ENCODE data around the gene GHR. TPM values are rescaled to one million over a fixed set of nuclear protein-coding genes. Genes with fewer than 3 reads are reported as not detected.

GHR gene
- total RNA-seq (ENCODE audit: insufficient read depth, low replicate concordance): 19.5 TPM

DNA sequence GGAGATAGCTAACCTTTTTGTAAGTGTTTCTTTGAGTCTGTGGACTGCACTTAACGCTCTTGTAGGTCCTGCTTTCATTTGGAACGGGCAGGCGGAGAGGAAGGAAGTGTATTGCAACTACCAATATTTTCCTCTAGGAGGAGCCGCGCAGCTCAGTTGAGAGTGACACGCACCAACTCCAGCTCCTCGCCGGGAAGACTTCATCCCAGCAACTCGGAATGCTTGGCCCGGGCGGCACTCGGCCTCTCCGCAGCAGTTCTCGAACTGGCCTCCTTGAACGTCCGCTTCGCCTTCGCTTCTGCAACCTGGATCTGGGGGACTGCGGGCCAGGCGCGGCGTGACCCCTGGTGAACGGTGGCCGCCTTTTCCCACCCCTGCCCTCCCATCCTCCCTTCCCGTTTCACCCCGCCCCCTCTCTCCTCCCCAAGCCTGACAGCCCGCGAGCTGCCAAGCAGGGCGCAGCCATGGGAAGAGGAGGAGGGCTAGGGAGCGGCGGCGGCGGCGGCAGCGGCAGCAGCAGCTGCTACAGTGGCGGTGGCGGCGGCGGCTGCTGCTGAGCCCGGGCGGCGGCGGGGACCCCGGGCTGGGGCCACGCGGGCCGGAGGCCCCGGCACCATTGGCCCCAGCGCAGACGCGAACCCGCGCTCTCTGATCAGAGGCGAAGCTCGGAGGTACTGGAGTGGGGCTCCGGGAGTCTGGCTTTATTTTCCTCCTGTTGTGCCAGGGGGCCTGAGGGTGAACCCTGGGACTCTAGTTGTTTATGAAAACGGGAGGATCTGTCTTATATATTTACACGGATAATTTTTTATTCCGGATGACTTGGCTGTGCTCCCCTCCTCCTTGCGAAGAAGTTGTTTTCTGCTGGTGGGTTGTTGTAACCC lies at the start of gene GHR:
TSS of gene GHR (plus strand) at position 155 of the 881 bp plus-strand sequence. CDS start 142,436 bp downstream, outside the sequence.
- peak; percentile 96 for DNase-seq (ENCODE audit: low spot score)

DNA sequence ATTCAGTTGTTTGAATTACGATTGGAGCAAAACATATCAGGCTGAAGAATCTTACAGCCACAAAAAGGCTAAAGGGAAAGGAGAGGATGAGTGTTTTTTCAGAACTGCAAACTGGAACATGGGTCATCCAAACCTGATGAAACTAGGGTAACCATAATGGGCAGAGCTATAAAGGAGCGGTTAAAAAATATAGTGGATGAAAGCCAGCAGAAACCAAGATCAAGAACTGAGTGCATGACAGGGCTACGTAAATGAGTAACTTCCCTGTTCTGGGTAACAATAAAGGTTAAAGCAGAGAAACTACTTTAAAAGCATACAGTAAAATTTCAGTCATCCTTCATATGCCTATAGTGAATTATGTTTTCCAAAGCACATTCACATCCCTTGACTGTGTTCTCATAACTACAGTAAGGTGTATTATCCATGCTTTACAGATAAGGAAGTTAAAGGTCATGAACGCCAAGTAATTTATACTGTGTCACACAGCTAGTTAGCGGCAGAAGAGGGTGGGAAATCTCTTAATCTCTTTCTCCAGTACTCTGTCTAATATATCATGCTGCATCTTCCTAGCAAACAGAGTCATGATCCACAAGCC lies 48.5 kb upstream of the GHR start:
- DNase-seq (ENCODE audit: low spot score): no peak

DNA sequence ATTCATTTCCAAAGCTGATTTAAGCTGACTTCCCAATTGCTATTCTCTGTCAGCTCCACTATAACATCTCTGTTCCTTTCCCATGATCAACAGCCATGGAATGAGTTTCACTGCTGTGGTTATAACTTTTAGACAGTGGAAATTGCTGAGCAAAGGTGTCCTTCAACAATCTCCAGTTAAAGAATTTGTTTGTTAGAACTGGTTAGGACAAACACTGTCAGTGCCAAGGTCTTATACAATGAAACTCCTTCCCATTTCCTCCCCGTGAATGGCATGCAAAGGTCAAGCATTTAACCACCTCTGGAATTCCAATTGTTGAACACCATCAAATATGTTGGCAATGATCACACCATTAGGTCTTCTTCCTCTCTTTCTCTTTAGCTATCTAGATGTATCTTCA lies 45.7 kb upstream of the GHR start:
- no peak for DNase-seq (ENCODE audit: low spot score)

DNA sequence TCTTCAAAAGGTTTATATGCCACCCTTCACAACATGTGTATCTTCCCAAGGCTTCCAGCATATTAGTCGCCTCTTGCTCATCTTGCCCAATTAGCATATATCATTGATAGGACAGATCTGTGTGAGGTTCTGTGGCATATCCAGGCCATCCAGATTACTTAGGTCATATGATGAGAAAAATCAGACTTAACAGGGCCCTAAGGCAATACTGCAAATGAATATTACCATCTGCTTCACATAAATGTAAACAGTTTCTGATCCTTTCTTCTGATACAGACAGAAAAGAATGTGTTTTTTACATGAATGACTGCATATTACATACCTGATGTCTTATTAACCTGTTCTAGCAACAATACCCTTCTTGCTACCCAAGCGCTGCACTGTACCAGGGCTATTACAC lies 41.3 kb upstream of the GHR start:
- DNase-seq (ENCODE audit: low spot score): peak; percentile 20

DNA sequence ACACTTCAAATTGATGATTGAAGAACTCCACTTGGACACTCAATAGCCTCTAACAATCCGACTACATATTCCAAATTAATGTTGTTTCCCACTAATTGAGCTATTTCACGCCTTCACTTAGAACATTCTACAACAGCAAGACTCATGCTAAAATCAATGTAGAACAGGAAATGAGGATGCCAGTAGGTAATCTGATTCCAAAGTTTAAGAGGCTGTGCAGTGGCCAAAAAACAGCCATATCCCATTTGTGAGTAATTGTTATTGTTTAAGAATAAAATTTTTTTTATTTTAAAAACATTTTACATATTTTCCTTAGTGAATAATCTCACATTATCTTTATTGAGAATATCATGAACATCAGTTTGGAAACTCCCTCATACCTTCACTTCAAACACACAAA lies 35.7 kb upstream of the GHR start:
- DNase-seq (ENCODE audit: low spot score): no peak

DNA sequence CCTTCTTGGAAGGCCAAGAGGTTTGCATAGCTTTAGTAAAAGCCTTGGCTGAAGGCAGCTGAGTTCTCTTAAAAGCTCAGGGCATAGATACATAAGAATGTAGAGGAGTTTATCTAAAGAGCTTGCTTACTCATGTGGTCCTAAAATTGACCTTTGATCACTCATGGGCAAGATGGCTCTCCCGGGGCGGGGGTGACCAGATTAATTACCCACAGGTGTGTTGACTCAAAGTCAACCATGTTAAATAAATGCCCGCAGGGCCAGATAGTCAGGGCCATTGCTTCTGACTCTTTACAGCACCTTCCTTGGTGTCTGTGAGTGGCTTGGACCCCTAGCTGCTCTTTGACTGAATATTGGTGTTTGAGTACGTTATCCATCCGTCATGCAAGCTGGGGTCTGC lies 33.1 kb upstream of the GHR start:
- no peak for DNase-seq (ENCODE audit: low spot score)

DNA sequence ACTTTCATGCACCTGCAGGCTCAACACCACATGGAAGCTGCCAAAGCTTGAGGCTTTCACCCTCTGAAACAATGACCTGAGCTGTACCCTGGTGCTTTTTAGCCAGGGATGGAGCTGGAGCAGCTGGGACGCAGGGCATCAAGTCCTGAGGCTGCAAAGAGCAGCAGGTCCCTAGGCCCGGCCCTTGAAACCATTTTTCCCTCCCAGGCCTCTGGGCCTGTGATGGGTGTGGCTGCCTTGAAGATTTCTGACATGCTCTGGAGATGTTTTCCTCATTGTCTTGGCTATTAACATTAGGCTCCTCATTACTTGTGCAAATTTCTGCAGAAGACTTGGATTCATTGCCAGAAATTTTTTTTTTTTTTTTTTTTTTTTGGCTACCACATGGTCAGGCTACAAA lies 30.3 kb upstream of the GHR start:
- DNase-seq (ENCODE audit: low spot score): no peak

DNA sequence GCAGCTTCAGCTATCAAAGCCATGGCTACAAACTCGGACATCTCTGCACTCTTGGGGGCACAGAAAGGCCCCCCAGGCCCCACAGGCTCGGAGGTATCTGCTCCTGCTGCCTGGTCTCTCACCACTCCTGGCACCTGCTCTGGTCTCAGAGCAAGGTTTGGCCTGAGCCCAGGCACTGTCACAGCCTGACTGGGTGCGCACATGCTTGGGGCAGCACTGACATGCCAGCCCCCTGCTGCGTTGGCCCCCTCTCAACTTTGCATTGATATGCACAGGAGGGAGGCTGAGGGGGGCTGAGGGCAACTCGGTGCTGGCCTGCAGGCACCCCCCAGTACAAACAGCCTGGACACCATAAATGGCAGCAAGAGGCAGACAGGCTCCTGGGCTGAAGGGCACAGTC lies 27.1 kb upstream of the GHR start:
- no peak for DNase-seq (ENCODE audit: low spot score)

DNA sequence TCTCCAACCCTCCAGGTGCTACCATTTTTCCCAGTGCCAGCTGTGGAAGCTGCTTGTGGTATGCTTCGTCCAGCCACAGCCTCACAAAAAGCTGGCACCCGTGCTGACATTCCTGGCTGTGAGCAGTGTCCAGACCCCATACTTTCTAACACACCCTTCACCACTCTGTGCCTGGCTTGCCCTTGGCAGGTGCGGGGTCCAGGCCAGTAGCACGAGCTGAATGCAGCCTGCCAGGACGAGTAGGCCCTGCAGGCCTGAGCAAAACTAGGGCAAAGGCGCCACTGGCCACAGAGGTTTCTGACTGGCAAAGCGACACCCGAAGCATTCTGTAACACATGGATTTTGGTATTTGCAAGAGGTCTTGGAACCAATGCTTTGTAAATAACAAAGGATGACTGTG lies 26.0 kb upstream of the GHR start:
- DNase-seq (ENCODE audit: low spot score): no peak

DNA sequence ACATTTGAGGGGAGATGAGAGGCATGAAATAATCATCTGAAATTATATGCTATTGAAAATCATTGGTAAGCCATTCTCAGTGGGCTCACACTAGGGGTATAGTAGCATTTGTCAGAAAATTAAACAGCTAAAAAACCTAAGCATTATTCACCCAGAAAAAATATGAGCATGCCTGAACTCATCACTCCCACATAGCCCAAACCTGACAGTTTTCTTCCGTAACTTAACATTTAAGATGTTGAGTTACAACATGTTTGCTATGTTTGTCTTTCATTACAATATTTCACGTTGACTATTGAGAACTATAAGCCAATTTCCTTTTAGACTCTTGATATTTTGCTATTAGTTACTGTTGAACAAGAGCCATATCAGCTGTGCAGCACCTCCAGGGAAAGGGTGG lies 23.5 kb upstream of the GHR start:
- no peak for DNase-seq (ENCODE audit: low spot score)

DNA sequence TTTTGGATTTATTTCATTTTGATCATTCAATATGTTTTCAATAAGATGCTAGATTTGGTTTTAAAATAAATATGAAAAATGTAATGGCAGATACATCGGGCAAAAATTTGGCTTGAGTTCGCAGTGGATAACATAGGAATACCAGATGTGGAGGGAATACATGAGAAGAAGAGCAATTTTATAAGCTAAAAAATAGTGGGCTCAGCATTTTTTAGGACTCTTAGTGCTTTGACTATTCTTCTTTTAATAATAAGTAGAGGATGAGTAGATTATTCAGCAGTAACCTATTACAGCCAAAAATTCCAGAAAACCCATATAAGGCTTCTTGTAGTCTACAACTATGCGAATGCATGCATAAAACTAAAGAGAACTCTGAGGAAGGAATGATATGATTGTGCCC lies 22.8 kb upstream of the GHR start:
- no peak for DNase-seq (ENCODE audit: low spot score)

DNA sequence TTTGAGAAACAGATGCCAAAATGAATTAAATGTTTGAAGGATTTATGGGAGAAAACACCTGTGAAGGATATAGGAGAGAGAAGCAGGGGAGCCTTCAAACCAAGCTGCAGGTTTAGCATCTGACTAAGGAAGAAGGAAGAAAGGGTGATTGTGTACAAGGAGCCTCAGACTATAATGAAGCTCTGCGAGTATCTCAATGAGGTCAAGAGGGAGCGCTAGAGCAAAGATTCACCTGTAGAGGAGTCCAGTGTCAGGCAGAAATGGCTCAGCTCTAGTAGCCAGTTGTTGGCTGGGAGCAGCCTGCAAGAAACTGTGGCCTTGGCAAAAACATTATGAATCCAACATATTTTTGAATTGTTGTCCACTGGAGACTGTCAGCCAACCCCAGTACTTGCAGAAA lies 20.0 kb upstream of the GHR start:
- DNase-seq (ENCODE audit: low spot score): no peak

DNA sequence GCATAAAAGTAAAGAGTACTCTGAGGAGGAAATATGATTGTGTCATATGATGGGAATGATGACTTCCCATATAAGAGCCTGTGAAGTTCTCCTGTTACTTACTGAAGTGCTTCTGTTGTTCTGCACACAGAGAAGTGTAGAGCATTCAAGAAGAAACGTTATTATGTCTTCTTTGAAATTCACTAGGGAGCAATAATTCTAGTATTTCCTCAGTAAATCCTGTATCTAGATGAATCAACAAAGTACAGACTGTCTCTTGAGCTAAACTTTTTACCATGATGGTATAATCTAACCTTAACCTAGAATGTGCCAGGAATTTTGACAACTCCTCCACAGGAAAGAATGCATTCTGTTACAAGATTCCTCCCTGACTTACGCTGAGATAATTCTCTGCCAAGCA lies 18.9 kb upstream of the GHR start:
- DNase-seq (ENCODE audit: low spot score): no peak

DNA sequence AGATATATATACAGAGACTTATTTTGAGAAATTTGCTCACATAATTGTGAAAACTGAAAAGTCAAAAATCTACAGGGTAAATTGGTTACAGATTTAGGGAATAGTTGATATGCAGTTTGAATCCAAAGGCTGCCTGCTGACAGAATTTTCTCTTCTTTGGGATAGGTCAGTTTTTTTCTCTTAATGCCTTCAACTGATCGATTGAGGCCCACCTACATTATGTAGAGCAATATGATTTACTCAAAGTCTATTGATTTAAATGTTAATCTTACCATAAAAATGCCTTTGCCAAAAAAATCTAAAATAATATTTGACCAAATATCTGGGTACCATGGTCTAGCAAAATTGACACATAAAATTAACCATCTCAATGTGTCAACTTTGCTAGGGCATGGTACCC lies 3.9 kb upstream of the GHR start:
- no peak for DNase-seq (ENCODE audit: low spot score)

DNA sequence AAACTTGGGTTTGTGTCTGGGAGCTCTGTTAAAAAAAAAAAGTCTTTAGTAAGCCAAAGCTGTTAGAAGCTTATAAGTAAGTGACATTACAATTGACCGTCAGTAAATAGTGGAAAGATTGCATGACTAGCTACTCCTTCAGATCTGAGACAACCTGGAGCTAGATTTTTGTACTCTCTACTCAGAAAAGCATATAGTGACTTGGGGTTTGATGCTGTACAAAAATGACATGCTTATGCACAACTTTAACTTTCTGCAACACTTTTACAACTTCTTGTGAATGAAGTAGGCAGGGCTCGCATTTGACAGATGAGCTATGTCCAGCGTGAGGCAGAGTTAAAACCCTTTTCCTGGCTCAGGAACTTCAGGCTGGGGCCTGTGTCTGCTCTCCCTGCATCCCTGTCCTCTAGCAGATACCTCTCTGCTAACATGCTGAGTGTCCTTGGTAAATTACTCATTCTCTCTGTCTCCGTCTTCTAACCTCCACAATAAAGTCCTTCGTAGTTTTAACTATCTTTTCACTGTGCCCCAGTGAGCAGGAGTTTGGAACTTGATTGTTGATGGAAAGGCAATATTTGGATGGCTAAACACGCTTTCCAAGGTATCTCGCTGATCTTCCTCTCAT lies 471 bp upstream of the GHR start:
- peak; percentile 64 for DNase-seq (ENCODE audit: low spot score)

DNA sequence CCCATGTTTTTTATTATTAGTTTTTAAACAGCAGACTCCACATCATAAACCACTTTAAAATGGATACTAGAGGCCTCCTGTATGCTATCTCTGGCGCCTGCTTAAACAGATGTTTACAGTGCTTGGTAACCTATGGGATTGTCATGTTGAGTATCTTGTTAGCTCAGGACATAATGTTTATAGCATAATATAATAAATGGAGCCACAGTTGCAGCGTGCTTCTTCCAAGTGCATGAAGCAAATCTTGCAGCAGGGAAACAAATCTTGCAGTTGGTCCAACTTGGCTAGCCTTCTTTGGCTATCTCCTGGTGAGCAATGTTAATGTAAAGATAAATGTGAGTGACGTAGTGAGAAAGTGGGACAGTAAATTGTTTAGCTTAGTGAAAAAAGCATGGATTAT lies 2.8 kb downstream of the GHR start:
- DNase-seq (ENCODE audit: low spot score): peak; percentile 48

DNA sequence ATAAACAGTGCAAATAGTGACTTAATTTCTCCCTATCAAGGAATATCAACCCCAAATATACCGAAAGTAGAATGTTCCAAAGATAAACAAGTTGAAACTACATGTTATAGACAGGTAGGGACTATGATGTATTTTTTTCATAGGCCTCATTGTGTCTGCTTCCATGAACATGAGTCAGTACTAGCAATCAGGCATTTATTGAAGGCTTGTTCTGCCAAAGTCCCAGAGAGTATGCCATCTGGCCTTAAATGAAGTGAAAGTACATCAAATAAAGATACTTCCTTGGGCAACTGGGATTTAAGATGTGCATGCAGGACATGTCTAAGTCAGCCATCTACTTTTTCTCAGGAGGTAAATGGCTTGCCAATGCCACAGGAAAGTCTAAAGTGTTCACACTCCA lies 6.5 kb downstream of the GHR start:
- no peak for DNase-seq (ENCODE audit: low spot score)

DNA sequence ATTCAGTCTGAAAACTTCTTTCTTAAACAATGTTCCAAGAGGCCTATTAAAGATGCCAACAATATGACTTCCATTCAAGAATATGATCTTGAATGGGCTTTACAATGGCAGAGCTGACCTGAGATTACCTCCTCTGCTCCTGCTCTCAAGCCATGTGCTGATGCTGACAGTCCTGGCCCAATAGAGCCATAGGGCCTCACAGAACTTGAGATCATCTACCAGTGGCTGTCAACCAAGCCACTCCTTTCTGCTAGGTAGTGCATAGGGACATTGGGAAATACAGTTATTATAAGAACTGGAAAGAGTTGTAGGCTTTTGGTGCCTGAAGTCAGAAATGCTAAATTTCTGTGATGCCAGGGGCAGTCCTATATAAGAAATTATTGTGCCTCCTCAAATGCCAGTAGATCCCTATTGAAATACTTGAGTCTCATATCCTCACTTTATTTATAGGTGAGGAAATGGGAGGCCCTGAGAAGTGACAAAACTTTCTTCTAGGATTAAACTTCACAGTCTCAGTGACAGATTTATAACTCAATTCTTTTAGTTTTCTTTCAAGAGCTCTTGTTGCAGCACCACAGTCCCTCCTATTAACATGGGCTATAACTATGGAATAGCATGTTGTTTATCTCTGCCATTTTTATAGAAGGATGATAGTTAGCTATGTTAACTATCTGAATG lies 10.9 kb downstream of the GHR start:
- no peak for DNase-seq (ENCODE audit: low spot score)

DNA sequence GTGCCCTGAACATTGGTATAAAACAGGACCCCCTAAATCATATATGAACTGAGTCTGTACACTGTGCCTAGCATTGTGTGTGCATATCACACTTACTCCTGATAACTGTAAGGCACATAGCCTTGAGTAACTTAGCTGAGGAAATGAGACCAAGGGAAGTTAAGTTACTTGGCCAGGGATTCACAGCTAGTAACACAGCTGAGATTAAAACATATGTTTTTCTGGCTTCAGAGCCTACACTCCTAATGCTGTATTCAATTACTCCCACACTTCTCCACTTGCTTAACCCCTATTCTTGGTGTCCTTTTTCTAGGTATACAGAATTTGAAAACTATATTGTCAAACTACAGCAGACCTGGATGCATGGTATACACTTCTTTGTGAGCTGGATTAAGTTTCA lies 12.8 kb downstream of the GHR start:
- DNase-seq (ENCODE audit: low spot score): no peak

DNA sequence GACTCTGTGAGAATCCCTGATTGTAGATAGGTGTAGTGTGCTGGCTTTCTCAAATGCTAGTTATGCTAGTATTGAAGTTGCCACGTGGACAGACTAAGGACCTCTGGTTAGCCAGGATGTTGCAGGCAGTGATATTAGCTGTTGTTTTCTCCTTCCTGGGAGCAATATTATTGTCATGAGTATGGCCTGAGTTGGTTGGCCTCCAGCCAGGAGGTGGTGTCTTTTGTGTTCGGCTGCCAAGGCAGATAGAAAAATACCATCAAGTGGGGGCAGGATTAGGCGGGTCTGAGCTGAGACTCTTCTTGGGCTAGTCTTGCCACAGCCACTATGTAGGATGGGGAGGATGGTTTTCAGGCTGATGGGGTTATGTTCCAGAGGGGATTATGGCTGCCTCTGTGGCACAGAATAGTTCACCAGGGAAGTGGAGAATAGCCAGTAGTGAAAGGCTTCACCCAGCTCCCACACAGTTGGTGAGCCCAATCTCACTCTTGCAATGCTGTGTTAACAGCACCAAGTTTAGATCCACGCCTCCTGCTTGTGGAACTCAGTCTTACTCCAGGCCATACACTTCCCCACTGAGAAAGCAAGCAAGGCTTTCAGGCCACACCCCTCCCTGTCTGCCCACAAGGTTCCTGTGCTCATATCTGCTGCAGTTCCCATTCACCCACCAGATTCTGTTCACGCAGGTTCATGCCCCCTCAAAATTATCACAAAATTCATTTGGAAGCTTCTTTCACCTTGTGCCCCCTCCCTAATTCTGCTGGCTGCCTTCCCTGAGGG lies 31.2 kb downstream of the GHR start:
- no peak for DNase-seq (ENCODE audit: low spot score)

DNA sequence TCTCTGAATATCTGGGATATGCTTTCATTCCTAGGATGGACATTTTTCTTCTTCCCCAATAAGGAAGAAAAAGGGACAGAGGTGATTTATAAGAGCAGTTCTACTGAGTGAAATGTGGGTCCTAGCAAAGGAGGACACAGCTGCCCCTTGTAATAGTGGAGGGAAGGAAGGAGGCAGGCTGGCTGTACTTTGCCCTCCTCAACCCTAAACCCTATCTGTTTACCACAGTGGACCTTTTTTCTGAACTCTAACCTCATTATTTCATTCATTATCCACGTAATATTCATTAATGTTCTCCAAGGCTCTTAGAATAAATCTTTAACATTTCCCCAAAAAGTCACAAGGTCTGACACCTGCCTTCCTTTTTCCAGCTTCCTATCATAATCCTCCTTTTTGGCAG lies 37.8 kb downstream of the GHR start:
- DNase-seq (ENCODE audit: low spot score): no peak

DNA sequence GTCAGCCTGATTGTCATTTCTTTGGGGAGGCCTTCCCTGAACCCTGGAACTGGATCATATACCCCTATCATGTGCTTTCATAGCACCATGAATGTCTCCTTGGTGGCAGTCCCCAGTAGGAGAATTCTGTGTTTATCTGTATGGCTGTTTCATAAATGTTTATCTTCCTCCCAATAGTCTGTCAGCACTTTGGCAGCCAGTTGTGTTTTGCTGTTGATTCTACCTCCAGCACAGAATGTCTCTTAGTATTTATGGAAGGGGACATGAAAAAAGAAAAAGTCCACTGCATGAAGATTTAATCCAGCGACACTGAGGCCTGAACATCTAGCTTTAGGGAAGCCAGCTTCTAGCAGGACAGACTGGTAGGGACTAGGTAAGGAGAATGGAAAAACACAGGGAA lies 38.3 kb downstream of the GHR start:
- no peak for DNase-seq (ENCODE audit: low spot score)
